ENCODE measurements around the gene CES1. TPM values are rescaled to one million over a fixed set of nuclear protein-coding genes. Genes with fewer than 3 reads are reported as not detected.
A peak's percentile ranks its signal among the peaks of the same experiment; 100 is the strongest.

Gene CES1
- not detected in 2 replicates for total RNA-seq (2013; cell fraction: nucleolus; rRNA removed)
- total RNA-seq (2014; rRNA removed), result not detected in 2 replicates
- not detected in 2 replicates for total RNA-seq (2014; rRNA removed; fragmentation: Illumina TruSeq; extraction: Trizol)
- 0.66 and 0.69 TPM in 2 replicates for total RNA-seq (2021)
- not detected for polyA plus RNA-seq (2011; ENCODE audit: low read depth)
- polyA plus RNA-seq (2011; rRNA removed), result 0.08 TPM in 1 of 2 replicates, not detected in the other
- 0.07 TPM in 2 replicates for polyA plus RNA-seq (2011; cell fraction: cytosol; rRNA removed)
- polyA plus RNA-seq (2011; cell fraction: nucleus; rRNA removed), result 0.12 and 0.15 TPM in 2 replicates
- polyA plus RNA-seq (2012), result not detected in 2 replicates
- not detected in 2 replicates for polyA plus RNA-seq (2014; fragmentation: Illumina TruSeq; extraction: Trizol)
- polyA plus RNA-seq (2014; fragmentation: Nextera tagmentation; extraction: Ambion mirVana), result under 1 TPM in 1 of 2 experiments, not detected in 1; 0.26 TPM
- 0.28 TPM in 1 of 2 replicates, not detected in the other for polyA plus RNA-seq (2014; rRNA removed)
- polyA plus RNA-seq (2016; fragmentation: Nextera tagmentation; extraction: Ambion mirVana), result under 1 TPM in 1 of 2 experiments, not detected in 1; 0.28 TPM
- not detected in 2 replicates for polyA minus RNA-seq (2011; rRNA and poly(A)+ RNA removed)
- not detected in 2 replicates for polyA minus RNA-seq (2011; cell fraction: cytosol; rRNA and poly(A)+ RNA removed)
- polyA minus RNA-seq (2011; cell fraction: nucleus; rRNA and poly(A)+ RNA removed), result not detected in 2 replicates
- percentile 3 among the genes with signal in this experiment for Bru-seq, nascent RNA
- percentile 6 among the genes with signal in this experiment for BruChase-seq, experiment 1, labeled RNA remaining after a 6-hour chase
- BruChase-seq, experiment 2, labeled RNA remaining after a 2-hour chase, result percentile 3 among the genes with signal in this experiment
- long read RNA-seq, experiment 1, partial matches to known transcripts, result 1 of 5 reads
- long read RNA-seq, experiment 1, other reads (novel, unspliced or antisense), result 0 of 5 reads
- long read RNA-seq, experiment 2, transcript CES1-202 (14 exons, 1,835 nt), result major isoform, 9 of 20 reads
- long read RNA-seq, experiment 2, transcript CES1-201 (14 exons, 2,006 nt), result minor isoform, 5 of 20 reads
- long read RNA-seq, experiment 2, partial matches to known transcripts, result 3 of 20 reads
- long read RNA-seq, experiment 2, other reads (novel, unspliced or antisense), result 1 of 20 reads

DNA sequence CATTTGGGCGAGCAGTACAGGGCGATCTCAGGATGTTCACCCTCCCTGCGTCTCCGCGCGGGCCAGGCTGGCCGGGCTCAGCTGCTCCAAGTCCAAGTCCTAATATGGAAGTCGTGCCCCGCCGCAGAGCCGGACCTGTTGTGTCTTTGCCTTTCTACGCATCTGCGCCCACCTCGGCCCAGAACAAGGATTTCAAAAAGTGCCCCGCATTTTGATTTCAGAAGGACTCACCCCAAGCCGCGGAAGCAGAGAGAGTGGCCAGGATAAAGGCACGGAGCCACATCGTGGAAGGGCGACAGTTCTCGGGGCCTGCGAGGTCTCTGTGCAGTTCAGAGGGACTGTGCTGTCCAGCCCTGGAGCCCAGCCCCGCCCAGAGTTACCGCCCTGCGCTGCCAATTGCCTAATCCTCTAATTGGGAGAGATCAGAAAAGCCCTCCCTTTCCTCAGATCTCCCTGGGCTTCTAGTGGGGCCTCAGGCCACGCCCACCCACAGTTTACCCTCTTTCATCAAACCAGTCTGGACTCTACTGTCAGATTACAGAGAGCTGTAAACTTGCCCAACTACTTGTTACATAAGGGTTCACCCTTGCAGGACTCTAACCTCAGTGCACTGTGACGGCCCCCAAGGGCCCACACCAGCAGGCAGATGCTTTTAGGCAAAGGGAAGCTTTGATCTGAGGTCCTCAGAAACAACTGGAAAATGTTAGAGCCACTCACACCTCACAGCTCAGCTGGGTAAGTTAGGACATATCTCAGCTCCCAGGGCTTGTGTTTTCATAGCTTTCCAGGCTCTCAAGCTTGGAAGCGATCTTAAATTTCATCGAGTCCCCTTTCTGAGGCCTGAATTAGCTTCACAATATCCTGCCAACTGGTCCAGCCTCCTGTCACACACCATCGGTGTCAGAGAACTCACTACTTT is at the start of gene CES1:
CES1 (minus strand) TSS at position 324 of the 919 bp plus-strand sequence; CDS start at position 283, 41 bp downstream.
- Histone ChIP-seq H2AFZ (ENCODE audit: control insufficient read depth, low read depth, low read length) (no peak within 1 kb of the TSS), H3K4me3 (no peak within 1 kb of the TSS), H3K27ac (ENCODE audit: control insufficient read depth, insufficient read depth) (no peak within 1 kb of the TSS), H4K20me1 (ENCODE audit: control insufficient read depth, insufficient read depth) (no peaks in the 10 kb centered on the region), H3K9ac (ENCODE audit: control insufficient read depth, insufficient read depth, low read length) (no peak within 1 kb of the TSS), H3K36me3 (ENCODE audit: control insufficient read depth in 2 of 2, insufficient read depth in 2 of 2, low read length in 1 of 2) (no peaks in the 10 kb centered on the region), H3K9me3 (replicated peaks; ENCODE audit: control insufficient read depth, insufficient read depth, low read length) (no peaks in the 10 kb centered on the region), H3K27me3 (replicated peaks in 1 of 2; ENCODE audit: control insufficient read depth in 2 of 2, insufficient read depth in 2 of 2, low read length in 1 of 2) (no peaks in the 10 kb centered on the region), H3K4me1 (ENCODE audit: control insufficient read depth, insufficient read depth, low read length) (no peaks in the 10 kb centered on the region), H3K4me2 (ENCODE audit: control insufficient read depth, insufficient read depth) (no peak within 1 kb of the TSS; the same call in 1 of the 2 replicates), H3K79me2 (ENCODE audit: control insufficient read depth, insufficient read depth, low read length) (no peaks in the 10 kb centered on the region)
- CTCF ChIA-PET, result interaction anchor here (1.2 kb wide), 1 partner anchor 8 kb away, joined by 4 read pairs; no protein-coding TSS in a partner anchor
- no peak for DNase-seq (ENCODE audit: low read depth, low spot score)
- SMC1A ChIA-PET (ENCODE audit: uncharacterized antibody, unreplicated experiment), result no interaction called here
- peak; percentile 20; the same call in 2 of the 3 replicates for ATAC-seq
- no peak for TF ChIP-seq PAX8 (IDR thresholded peaks at IDR 0.05)
- no peak for TF ChIP-seq IKZF1 (conservative IDR thresholded peaks at IDR 0.05)
- TF ChIP-seq NFXL1 (IDR thresholded peaks at IDR 0.05; ENCODE audit: borderline replicate concordance), result no peak
- TF ChIP-seq BACH1 (IDR thresholded peaks at IDR 0.05; ENCODE audit: borderline replicate concordance), result no peak
- TF ChIP-seq HCFC1 (IDR thresholded peaks at IDR 0.05; ENCODE audit: low read length), result no peak
- no peak for TF ChIP-seq EP300 (IDR thresholded peaks at IDR 0.05; ENCODE audit: borderline replicate concordance in 1 of 2, control insufficient read depth in 1 of 2, low read depth in 2 of 2, low read length in 2 of 2)
- no peak for TF ChIP-seq ZNF24 (IDR thresholded peaks at IDR 0.05)
- no peak for TF ChIP-seq BCL11A (IDR thresholded peaks at IDR 0.05; ENCODE audit: low read depth, low read length)
- TF ChIP-seq TCF7 (IDR thresholded peaks at IDR 0.05; ENCODE audit: borderline replicate concordance), result no peak
- TF ChIP-seq, protein P1, sequence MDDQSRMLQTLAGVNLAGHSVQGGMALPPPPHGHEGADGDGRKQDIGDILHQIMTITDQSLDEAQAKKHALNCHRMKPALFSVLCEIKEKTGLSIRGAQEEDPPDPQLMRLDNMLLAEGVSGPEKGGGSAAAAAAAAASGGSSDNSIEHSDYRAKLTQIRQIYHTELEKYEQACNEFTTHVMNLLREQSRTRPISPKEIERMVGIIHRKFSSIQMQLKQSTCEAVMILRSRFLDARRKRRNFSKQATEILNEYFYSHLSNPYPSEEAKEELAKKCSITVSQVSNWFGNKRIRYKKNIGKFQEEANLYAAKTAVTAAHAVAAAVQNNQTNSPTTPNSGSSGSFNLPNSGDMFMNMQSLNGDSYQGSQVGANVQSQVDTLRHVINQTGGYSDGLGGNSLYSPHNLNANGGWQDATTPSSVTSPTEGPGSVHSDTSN (IDR thresholded peaks at IDR 0.05; ENCODE audit: insufficient replicate concordance, low read depth, low read length), result no peak
- no peak for TF ChIP-seq CBX5 (IDR thresholded peaks at IDR 0.05; ENCODE audit: low read depth)
- BruUV-seq (replicated peaks), result no TSS peak
- WGBS (ENCODE audit: insufficient coverage, insufficient replicate concordance, low lambda C conversion rate, missing lambda C conversion rate), result 69% methylated on average over 30 of the region's 30 CpGs
- no peak for FAIRE-seq
- intact Hi-C loops (cut with micrococcal nuclease; ENCODE audit: unreplicated experiment), result no loop called here
- RAD21 ChIA-PET (ENCODE audit: unreplicated experiment), result no interaction called here
- POLR2A ChIA-PET, result no interaction called here
- in situ Hi-C loops (cut with MboI), result no loop called here
